ENCODE results near the gene YAF2.

GRCh38 chr12:42237853-42238239 is 202 bp downstream of the YAF2 start:
- no peak for TF ChIP-seq EZH2 (IDR thresholded peaks at IDR 0.05; ENCODE audit: borderline replicate concordance)
- TF ChIP-seq CTCF (IDR thresholded peaks at IDR 0.05; ENCODE audit: poor library complexity): no peak
